HepG2 (cell line): ENCODE data around the gene CISD2. TPM values are rescaled to one million over a fixed set of nuclear protein-coding genes. Genes with fewer than 3 reads are reported as not detected.
A peak's percentile ranks its signal among the peaks of the same experiment; 100 is the strongest.

Experiments used
- ARHGAP35 ChIP-seq: sonication (generic); formaldehyde crosslinking; IDR thresholded peaks from 2 replicates; pipeline ENCODE4 v1.9.0; 2022; ENCODE audit warnings: mild to moderate bottlenecking, inconsistent platforms, moderate library complexity, missing genetic modification reagents, borderline replicate concordance
- ATF7 ChIP-seq, 2 experiments: fragments of 450-650 bp in 1 of 2; sonication (generic) in 1 of 2; formaldehyde crosslinking in 1 of 2; IDR thresholded peaks; 2 replicates each; pipeline versions ENCODE4 v1.4.0 to v1.6.1; 2016 to 2020; ENCODE audit warnings: antibody characterized with exemption in 1 of 2, mild to moderate bottlenecking in 1 of 2, missing genetic modification reagents in 1 of 2
- DPF2 ChIP-seq: sonication (generic); formaldehyde crosslinking; IDR thresholded peaks from 2 replicates; pipeline ENCODE4 v1.4.0; 2020; ENCODE audit warnings: mild to moderate bottlenecking, low read depth, missing genetic modification reagents, borderline replicate concordance
- ELK4 ChIP-seq: sonication (generic); formaldehyde crosslinking; IDR thresholded peaks from 2 replicates; pipeline ENCODE4 v1.9.0; 2021; ENCODE audit warnings: missing genetic modification reagents, borderline replicate concordance
- FOXC1 ChIP-seq: sonication (generic); formaldehyde crosslinking; IDR thresholded peaks from 2 replicates; pipeline ENCODE4 v1.8.0; 2022; ENCODE audit warnings: mild to moderate bottlenecking, missing genetic modification reagents, borderline replicate concordance
- GATAD2A ChIP-seq: IDR thresholded peaks from 2 replicates; pipeline ENCODE4 v1.6.1; 2016
- GZF1 ChIP-seq: sonication (generic); formaldehyde crosslinking; IDR thresholded peaks from 2 replicates; pipeline ENCODE4 v1.5.1; 2020; ENCODE audit warnings: mild to moderate bottlenecking, missing genetic modification reagents
- HDAC2 ChIP-seq: sonication (generic); formaldehyde crosslinking; IDR thresholded peaks from 2 replicates; pipeline ENCODE4 v1.4.0; 2020; ENCODE audit warnings: missing genetic modification reagents
- NR2C2 ChIP-seq: sonication (generic); formaldehyde crosslinking; IDR thresholded peaks from 2 replicates; pipeline ENCODE4 v1.4.0; 2020; ENCODE audit warnings: missing genetic modification reagents, mild to moderate bottlenecking, moderate library complexity, borderline replicate concordance
- SIX1 ChIP-seq: sonication (generic); formaldehyde crosslinking; IDR thresholded peaks from 2 replicates; pipeline ENCODE4 v1.4.0; 2020; ENCODE audit warnings: missing genetic modification reagents, borderline replicate concordance
- SNAPC5 ChIP-seq: sonication (generic); formaldehyde crosslinking; IDR thresholded peaks from 2 replicates; pipeline ENCODE4 v1.8.1; 2023; ENCODE audit warnings: mild to moderate bottlenecking, missing genetic modification reagents, borderline replicate concordance
- SOX13 ChIP-seq, 3 experiments: fragments of 450-650 bp in 1 of 3; sonication (generic) in 1 of 3; formaldehyde crosslinking in 1 of 3; IDR thresholded peaks in 2 of 3; conservative IDR thresholded peaks in 1 of 3; 2 replicates each; pipeline versions ENCODE4 v1.5.0 to v1.6.1; 2016 to 2020; ENCODE audit warnings: antibody characterized with exemption in 1 of 3, mild to moderate bottlenecking in 1 of 3, missing compliant biosample characterization in 1 of 3, missing genetic modification reagents in 1 of 3, moderate library complexity in 1 of 3
- TFDP2 ChIP-seq: sonication (generic); formaldehyde crosslinking; IDR thresholded peaks from 2 replicates; pipeline ENCODE4 v1.4.0; 2020; ENCODE audit warnings: missing genetic modification reagents
- THRA ChIP-seq: sonication (generic); formaldehyde crosslinking; IDR thresholded peaks from 2 replicates; pipeline ENCODE4 v1.4.0; 2020; ENCODE audit warnings: missing genetic modification reagents, borderline replicate concordance
- ZBTB49 ChIP-seq: sonication (generic); formaldehyde crosslinking; IDR thresholded peaks from 2 replicates; pipeline ENCODE4 v1.4.0; 2020; ENCODE audit warnings: missing genetic modification reagents, borderline replicate concordance
- ZFAT ChIP-seq: sonication (generic); formaldehyde crosslinking; conservative IDR thresholded peaks from 2 replicates; pipeline ENCODE4 v1.8.1; 2023; ENCODE audit warnings: missing genetic modification reagents, inconsistent platforms
- ZNF24 ChIP-seq: fragments of 450-650 bp; IDR thresholded peaks from 2 replicates; pipeline ENCODE4 v1.6.1; 2017; ENCODE audit warnings: antibody characterized with exemption, mild to moderate bottlenecking
- ZNF274 ChIP-seq: sonication (generic); formaldehyde crosslinking; IDR thresholded peaks from 2 replicates; pipeline ENCODE4 v1.5.1; 2020; ENCODE audit warnings: mild to moderate bottlenecking, missing genetic modification reagents
- ZNF329 ChIP-seq: sonication (generic); formaldehyde crosslinking; IDR thresholded peaks from 2 replicates; pipeline ENCODE4 v1.9.0; 2021; ENCODE audit warnings: low read depth, mild to moderate bottlenecking, missing genetic modification reagents
- ZNF331 ChIP-seq: sonication (generic); formaldehyde crosslinking; IDR thresholded peaks from 2 replicates; pipeline ENCODE4 v1.4.0; 2020; ENCODE audit warnings: missing genetic modification reagents
- ZNF383 ChIP-seq: sonication (generic); formaldehyde crosslinking; IDR thresholded peaks from 2 replicates; pipeline ENCODE4 v1.4.0; 2020; ENCODE audit warnings: missing genetic modification reagents, mild to moderate bottlenecking, borderline replicate concordance
- polyA plus RNA-seq, 8 experiments: library from polyadenylated mRNA; depleted of rRNA in 3 of 8; stranded (reverse) in 7 of 8; unstranded in 1 of 8; fragments of >200 nt; fragmentation: Illumina TruSeq in 4 of 8; extraction: Trizol in 4 of 8; gene quantifications; 2 replicates each; pipeline versions ENCODE4 v1.2.1 to v1.2.3, GENCODE V29; 2011 to 2016; ENCODE audit warnings: low read depth in 4 of 8, missing spikeins in 1 of 8, mixed read lengths in 1 of 8; ENCODE audit not compliant: insufficient read depth in 1 of 8
- total RNA-seq, 5 experiments: library from RNA; depleted of rRNA; stranded (reverse); fragments of >200 nt; fragmentation: Illumina TruSeq; extraction: Trizol; gene quantifications; 2 replicates each; pipeline ENCODE4 v1.2.3, GENCODE V29; 2016; ENCODE audit warnings: low read depth in 1 of 5

CISD2 gene
- total and polyA plus RNA-seq, 2 of the 13 experiments (the other 11 are each of a cell fraction or from before 2014, with no cell fraction given) = 24.5 to 37.7 TPM

- TF ChIP-seq SOX13 (IDR thresholded peaks at IDR 0.05) = no peak
- peak in 1 of 2 experiments; percentile 39; a peak in 2 of 4 replicates for TF ChIP-seq SOX13 (CRISPR knock-in tag; conservative IDR thresholded peaks at IDR 0.05 in 1 of 2, IDR thresholded peaks at IDR 0.05 in 1 of 2)
- no peak for TF ChIP-seq ATF7 (IDR thresholded peaks at IDR 0.05)
- peak; percentile 88 for TF ChIP-seq ATF7 (CRISPR knock-in tag; IDR thresholded peaks at IDR 0.05)
- TF ChIP-seq SNAPC5 (CRISPR knock-in tag) = no peak
- TF ChIP-seq ZBTB49 (CRISPR knock-in tag) = no peak
- no peak for TF ChIP-seq DPF2 (CRISPR knock-in tag)
- TF ChIP-seq HDAC2 (CRISPR knock-in tag) = peak; percentile 76
- peak; percentile 91; the same call in 1 of the 2 replicates for TF ChIP-seq ZNF383 (CRISPR knock-in tag)
- peak; percentile 73 for TF ChIP-seq NR2C2
- 0 out of 2 replicates have a peak, but pooled peaks have one; percentile 50 for TF ChIP-seq GZF1
- no peak for TF ChIP-seq ZFAT (CRISPR knock-in tag)
- no peak; the same call in 1 of the 2 replicates for TF ChIP-seq THRA (CRISPR knock-in tag)
- TF ChIP-seq ZNF331 = peak; percentile 69
- peak; percentile 83 for TF ChIP-seq TFDP2 (CRISPR knock-in tag)
- TF ChIP-seq GATAD2A (CRISPR knock-in tag) = peak; percentile 63
- TF ChIP-seq FOXC1 (CRISPR knock-in tag) = peak; percentile 99
- peak; percentile 76 for TF ChIP-seq ARHGAP35
- peak; percentile 62; the same call in 1 of the 2 replicates for TF ChIP-seq ZNF274 (CRISPR knock-in tag)
- no peak for TF ChIP-seq ZNF24
- TF ChIP-seq SIX1 = no peak; the same call in 1 of the 2 replicates
- 0 out of 2 replicates have a peak, but pooled peaks have one; percentile 54 for TF ChIP-seq ZNF329 (CRISPR knock-in tag)
- no peak for TF ChIP-seq ELK4
Observed at GRCh38 chr4:102868781-102869568, at the start of gene CISD2 (continued).
